Breast epithelium (tissue), 4 donors: Measurements from ENCODE around the gene SEMA3C. TPM values are rescaled to one million over a fixed set of nuclear protein-coding genes. Genes with fewer than 3 reads are reported as not detected.

Experiments used
- DNase-seq, 2 donors: peaks; one replicate each; pipeline ENCODE4 v3.0.0-alpha.2; 2019; ENCODE audit warnings: low spot score in 2 of 2
- H3K27ac ChIP-seq, 2 donors: fragments of 200-600 bp; sonication (generic) in 1 of 2; one replicate each; pipeline ENCODE4 v1.5.1; 2016 to 2019; ENCODE audit warnings: mild to moderate bottlenecking in 1 of 2
- H3K27me3 ChIP-seq, 2 donors: fragments of 200-600 bp; sonication (generic) in 1 of 2; one replicate each; pipeline versions ENCODE4 v1.5.1 to v1.6.0; 2017 to 2019; ENCODE audit warnings: control low read depth in 1 of 2, mild to moderate bottlenecking in 1 of 2
- H3K36me3 ChIP-seq: fragments of 200-600 bp; one replicate; pipeline ENCODE4 v1.5.1; 2019
- H3K4me1 ChIP-seq, 2 donors: fragments of 200-600 bp; sonication (generic); one replicate each; pipeline ENCODE4 v1.5.1; 2016 to 2019; ENCODE audit warnings: control low read depth in 1 of 2
- H3K4me3 ChIP-seq, 3 donors: fragments of 200-600 bp; sonication (generic); 1 replicate in 2 of 3; 2 replicates in 1 of 3; pipeline ENCODE4 v1.5.1; 2016 to 2019; ENCODE audit warnings: mild to moderate bottlenecking in 3 of 3, moderate library complexity in 2 of 3
- H3K9me3 ChIP-seq, 2 donors: fragments of 200-600 bp; sonication (generic) in 1 of 2; one replicate each; pipeline ENCODE4 v1.5.1; 2016 to 2019; ENCODE audit warnings: control low read depth in 1 of 2
- CTCF ChIP-seq, 3 donors: fragments of 450-650 bp; IDR thresholded peaks; one replicate each; pipeline ENCODE4 v1.5.1; 2016 to 2017; ENCODE audit warnings: antibody characterized with exemption in 3 of 3, mild to moderate bottlenecking in 3 of 3, moderate library complexity in 3 of 3
- POLR2A ChIP-seq: fragments of 450-650 bp; IDR thresholded peaks from one replicate; pipeline ENCODE4 v1.6.1; 2016; ENCODE audit warnings: antibody characterized with exemption, mild to moderate bottlenecking, moderate library complexity
- POLR2AphosphoS5 ChIP-seq, 3 donors: sonication (generic); formaldehyde crosslinking; IDR thresholded peaks; one replicate each; pipeline ENCODE4 v1.6.1; 2017; ENCODE audit warnings: antibody characterized with exemption in 3 of 3
- intact Hi-C: fragments of 100-400 bp; cut with DNase I; formaldehyde crosslinking; loops from one replicate; pipeline ENCODE4 v1.15.1; 2023; ENCODE audit warnings: low total_unique reads
- total RNA-seq, 3 donors: library from RNA; depleted of rRNA; stranded (reverse); fragments of >200 nt; gene quantifications; one replicate each; pipeline ENCODE4 v1.1.0, GENCODE V29; 2016

SEMA3C gene
- total RNA-seq, 3 donors from 2014 or later: 67.5 to 157 (median 108) TPM

- TF ChIP-seq CTCF (IDR thresholded peaks at IDR 0.05) (no peak), POLR2A (no peak), POLR2AphosphoS5 (IDR thresholded peaks at IDR 0.05) (no peak)
- intact Hi-C loops: no loop called here
These were observed 2.3 kb upstream of the SEMA3C start for GRCh38 chr7:80921130-80921529.

GRCh38 chr7:80918399-80918798, 452 bp downstream of the SEMA3C start:
- H3K9me3 ChIP-seq: no peaks in the 10 kb centered on the region
- no peaks in the 10 kb centered on the region for H3K36me3 ChIP-seq
- intact Hi-C loops: no loop called here
- H3K4me1 ChIP-seq: no peaks in the 10 kb centered on the region
- H3K4me3 ChIP-seq: peak overlapping the region; percentile 55 to 73 (median 55)
- peak overlapping the region; percentile 80 to 86 for H3K27ac ChIP-seq
- H3K27me3 ChIP-seq: no peaks in the 10 kb centered on the region
- no peak for TF ChIP-seq POLR2A
- TF ChIP-seq POLR2AphosphoS5 (IDR thresholded peaks at IDR 0.05): no peak
- TF ChIP-seq CTCF (IDR thresholded peaks at IDR 0.05): no peak
- no peak for DNase-seq

More at GRCh38 chr7:80921130-80921529, 2.3 kb upstream of the SEMA3C start:
- no peaks in the 10 kb centered on the region for H3K4me1 ChIP-seq
- H3K9me3 ChIP-seq: no peaks in the 10 kb centered on the region
- no peak for DNase-seq
- peak overlapping the region in 1 of 2 donors; percentile 56 for H3K27ac ChIP-seq
- H3K4me3 ChIP-seq: no peak overlapping the region
- H3K36me3 ChIP-seq: no peaks in the 10 kb centered on the region
- no peaks in the 10 kb centered on the region for H3K27me3 ChIP-seq

- H3K27ac ChIP-seq: peak overlapping the region; percentile 33 to 43
- no peaks in the 10 kb centered on the region for H3K4me1 ChIP-seq
- no peaks in the 10 kb centered on the region for H3K9me3 ChIP-seq
- H3K27me3 ChIP-seq: no peaks in the 10 kb centered on the region
- DNase-seq: no peak
- no peaks in the 10 kb centered on the region for H3K36me3 ChIP-seq
- peak overlapping the region; percentile 55 to 73 (median 55) for H3K4me3 ChIP-seq
- TF ChIP-seq POLR2A: no peak
- peak in 1 of 3 donors; percentile 20 for TF ChIP-seq CTCF (IDR thresholded peaks at IDR 0.05)
- intact Hi-C loops: no loop called here
These were observed 1.8 kb downstream of the SEMA3C start for GRCh38 chr7:80916770-80917741.

GRCh38 chr7:80910228-80910627, 8.6 kb downstream of the SEMA3C start:
- H3K27me3 ChIP-seq: no peaks in the 10 kb centered on the region
- no peaks in the 10 kb centered on the region for H3K9me3 ChIP-seq
- H3K36me3 ChIP-seq: no peaks in the 10 kb centered on the region
- intact Hi-C loops: no loop called here
- no peak for TF ChIP-seq POLR2A
- TF ChIP-seq POLR2AphosphoS5 (IDR thresholded peaks at IDR 0.05): no peak
- no peak for TF ChIP-seq CTCF (IDR thresholded peaks at IDR 0.05)
- H3K4me3 ChIP-seq: no peak overlapping the region
- no peaks in the 10 kb centered on the region for H3K4me1 ChIP-seq
- H3K27ac ChIP-seq: peak overlapping the region in 1 of 2 donors; percentile 23
- no peak for DNase-seq

- Histone ChIP-seq H3K27me3 (no peaks in the 10 kb centered on the region), H3K4me1 (no peaks in the 10 kb centered on the region), H3K9me3 (no peaks in the 10 kb centered on the region), H3K27ac (peak overlapping the region; percentile 14 to 56), H3K36me3 (no peaks in the 10 kb centered on the region), H3K4me3 (no peak overlapping the region)
- TF ChIP-seq POLR2AphosphoS5 (IDR thresholded peaks at IDR 0.05): no peak
- no peak for TF ChIP-seq POLR2A
- no peak for TF ChIP-seq CTCF (IDR thresholded peaks at IDR 0.05)
- intact Hi-C loops: no loop called here
- DNase-seq: no peak
These were observed 10.5 kb downstream of the SEMA3C start for GRCh38 chr7:80908360-80908797.
